BE2C (cell line): ENCODE data around the gene ZNF496.
"Not testable (repeated sequence)": the region's sequence is repeated elsewhere in the genome, so short reads cannot be mapped to it uniquely, and the experiment has no call there.

Experiments used
- DNase-seq: peaks from one replicate; pipeline ENCODE4 v3.0.0-alpha.2; 2020
- H3K27me3 ChIP-seq: fragments of 250-450 bp; sonication (Bioruptor Pico); 2 replicates; pipeline ENCODE4 v1.5.1; 2020; ENCODE audit warnings: mild to moderate bottlenecking
- H3K36me3 ChIP-seq: fragments of 250-450 bp; sonication (Bioruptor Pico); 2 replicates; pipeline ENCODE4 v1.5.1; 2020; ENCODE audit warnings: mild to moderate bottlenecking
- H3K4me1 ChIP-seq: fragments of 250-450 bp; sonication (Bioruptor Pico); 2 replicates; pipeline ENCODE4 v1.5.1; 2020
- H3K4me3 ChIP-seq: 2 replicates; pipeline ENCODE4 v1.5.1; 2011; ENCODE audit warnings: low read depth, low read length
- H3K9me3 ChIP-seq: fragments of 250-450 bp; sonication (Bioruptor Pico); 2 replicates; pipeline ENCODE4 v1.5.1; 2020
- TF ChIP-seq, protein P1 (sequence below): IDR thresholded peaks from 2 replicates; pipeline ENCODE4 v1.5.1; 2012; ENCODE audit warnings: mild to moderate bottlenecking, low read depth, low read length

Gene ZNF496

DNA sequence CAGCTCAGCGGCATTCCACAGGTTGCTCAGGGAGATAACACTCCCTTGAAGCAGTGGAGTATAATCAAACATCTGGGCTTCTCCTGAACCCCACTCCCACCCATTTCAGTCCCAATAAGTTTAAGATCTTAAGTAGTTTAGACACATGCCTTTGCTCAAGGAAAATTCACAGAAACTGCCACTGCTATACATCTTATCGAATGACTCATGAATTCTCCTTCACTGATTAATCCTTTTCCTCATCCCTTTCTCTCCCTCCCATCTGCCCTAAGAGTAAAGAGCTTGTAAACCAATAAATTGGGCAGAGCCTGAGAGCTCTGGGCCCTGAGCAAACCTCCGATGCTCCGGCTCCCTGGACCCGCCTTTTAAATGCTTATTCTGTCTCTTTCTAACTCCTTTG lies 65.6 kb downstream of the ZNF496 start:
- Histone ChIP-seq H3K9me3 (no peaks in the 10 kb centered on the region; the same call in 1 of the 2 replicates), H3K27me3 (no peaks in the 10 kb centered on the region), H3K36me3 (no peaks in the 10 kb centered on the region), H3K4me1 (no peaks in the 10 kb centered on the region), H3K4me3 (no peak overlapping the region)
- no peak for DNase-seq
- TF ChIP-seq, protein P1, sequence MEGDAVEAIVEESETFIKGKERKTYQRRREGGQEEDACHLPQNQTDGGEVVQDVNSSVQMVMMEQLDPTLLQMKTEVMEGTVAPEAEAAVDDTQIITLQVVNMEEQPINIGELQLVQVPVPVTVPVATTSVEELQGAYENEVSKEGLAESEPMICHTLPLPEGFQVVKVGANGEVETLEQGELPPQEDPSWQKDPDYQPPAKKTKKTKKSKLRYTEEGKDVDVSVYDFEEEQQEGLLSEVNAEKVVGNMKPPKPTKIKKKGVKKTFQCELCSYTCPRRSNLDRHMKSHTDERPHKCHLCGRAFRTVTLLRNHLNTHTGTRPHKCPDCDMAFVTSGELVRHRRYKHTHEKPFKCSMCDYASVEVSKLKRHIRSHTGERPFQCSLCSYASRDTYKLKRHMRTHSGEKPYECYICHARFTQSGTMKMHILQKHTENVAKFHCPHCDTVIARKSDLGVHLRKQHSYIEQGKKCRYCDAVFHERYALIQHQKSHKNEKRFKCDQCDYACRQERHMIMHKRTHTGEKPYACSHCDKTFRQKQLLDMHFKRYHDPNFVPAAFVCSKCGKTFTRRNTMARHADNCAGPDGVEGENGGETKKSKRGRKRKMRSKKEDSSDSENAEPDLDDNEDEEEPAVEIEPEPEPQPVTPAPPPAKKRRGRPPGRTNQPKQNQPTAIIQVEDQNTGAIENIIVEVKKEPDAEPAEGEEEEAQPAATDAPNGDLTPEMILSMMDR: no peak

DNA sequence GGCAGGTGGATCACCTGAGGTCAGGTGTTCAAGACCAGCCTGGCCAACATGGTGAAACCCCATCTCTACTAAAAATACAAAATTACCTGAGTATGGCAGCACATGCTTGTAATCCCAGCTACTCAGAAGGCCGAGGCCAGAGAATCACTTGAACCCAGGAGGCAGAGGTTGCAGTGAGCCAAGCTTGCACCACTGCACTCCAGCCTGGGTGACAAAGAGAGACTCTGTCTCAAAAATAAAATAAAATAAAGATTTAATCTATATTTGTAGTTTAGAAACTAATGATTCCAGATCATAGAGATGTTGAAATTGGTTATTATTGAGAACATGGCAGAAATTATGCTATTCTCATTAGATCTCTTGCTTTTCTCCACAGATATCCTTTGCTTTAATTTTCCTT lies 75.9 kb downstream of the ZNF496 start, which contains the start of gene VN1R5:
Gene VN1R5, plus strand, starts transcription at position 301 of the 400 bp plus-strand sequence.
- not testable (repeated sequence) for H3K4me1 ChIP-seq, H3K27me3 ChIP-seq, H3K36me3 ChIP-seq, H3K9me3 ChIP-seq, H3K4me3 ChIP-seq, DNase-seq

DNA sequence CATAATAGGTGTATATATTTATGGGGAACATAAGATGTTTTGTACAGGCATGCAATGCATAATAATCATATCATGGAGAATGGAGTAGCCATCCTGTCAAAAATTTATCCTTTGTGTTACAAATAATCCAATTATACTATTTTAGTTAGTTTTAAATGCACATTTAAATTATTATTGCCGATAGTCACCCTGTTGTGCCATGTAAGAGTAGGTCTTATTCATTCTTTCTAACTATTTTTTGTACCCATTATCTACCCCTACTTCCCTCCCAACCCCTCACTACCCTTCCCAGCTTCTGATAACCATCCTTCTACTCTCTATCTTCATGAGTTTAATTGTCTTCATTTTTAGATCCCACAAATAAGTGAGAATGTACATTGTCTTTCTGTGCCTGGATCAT lies 84.1 kb downstream of the ZNF496 start:
- H3K4me1 ChIP-seq: no peaks in the 10 kb centered on the region
- DNase-seq: no peak
- no peaks in the 10 kb centered on the region for H3K9me3 ChIP-seq
- no peak overlapping the region for H3K4me3 ChIP-seq
- no peaks in the 10 kb centered on the region for H3K36me3 ChIP-seq
- peaks cover 4% of the 10 kb centered on the region for H3K27me3 ChIP-seq
- TF ChIP-seq, protein P1: no peak
